Mesendoderm (in vitro differentiated cells): ENCODE measurements around the gene KLHL30.

ENCODE experiments used
- DNase-seq: peaks from one replicate; pipeline ENCODE4 v3.0.0; 2013
- H2AK5ac ChIP-seq: 2 replicates; pipeline ENCODE4 v1.6.1; 2013; ENCODE audit warnings: low read length, inconsistent platforms
- H2BK120ac ChIP-seq: 2 replicates; pipeline ENCODE4 v1.6.1; 2013; ENCODE audit warnings: low read depth, mild to moderate bottlenecking, low read length, moderate library complexity, mixed read lengths
- H2BK15ac ChIP-seq: replicated peaks from 2 replicates; pipeline ENCODE4 v1.6.1; 2013; ENCODE audit warnings: low read depth, mild to moderate bottlenecking, moderate library complexity
- H2BK5ac ChIP-seq: 2 replicates; pipeline ENCODE4 v1.6.1; 2013; ENCODE audit warnings: low read length, inconsistent platforms
- H3K18ac ChIP-seq: 2 replicates; pipeline ENCODE4 v1.6.1; 2013; ENCODE audit warnings: mild to moderate bottlenecking, low read length, mixed read lengths
- H3K23ac ChIP-seq: one replicate; pipeline ENCODE4 v1.6.1; 2013; ENCODE audit warnings: low read length
- H3K27ac ChIP-seq: 2 replicates; pipeline ENCODE4 v1.5.1; 2013; ENCODE audit warnings: low read depth, mild to moderate bottlenecking, inconsistent platforms, low read length, moderate library complexity
- H3K27me3 ChIP-seq: 2 replicates; pipeline ENCODE4 v1.6.1; 2013; ENCODE audit warnings: low read length, control low read depth, mild to moderate bottlenecking, inconsistent platforms; ENCODE audit not compliant: insufficient read depth, poor library complexity
- H3K36me3 ChIP-seq: 2 replicates; pipeline ENCODE4 v1.6.1; 2013; ENCODE audit warnings: low read length, inconsistent platforms; ENCODE audit not compliant: control insufficient read depth, insufficient read depth
- H3K4ac ChIP-seq: one replicate; pipeline ENCODE4 v1.6.1; 2013; ENCODE audit warnings: low read depth, mild to moderate bottlenecking, low read length, moderate library complexity
- H3K4me1 ChIP-seq: 2 replicates; pipeline ENCODE4 v1.6.1; 2013; ENCODE audit warnings: low read depth, low read length, inconsistent platforms; ENCODE audit not compliant: control insufficient read depth
- H3K4me2 ChIP-seq: 2 replicates; pipeline ENCODE4 v1.6.1; 2013; ENCODE audit warnings: low read length
- H3K4me3 ChIP-seq: 2 replicates; pipeline ENCODE4 v1.5.1; 2013; ENCODE audit warnings: mild to moderate bottlenecking, low read length
- H3K56ac ChIP-seq: one replicate; pipeline ENCODE4 v1.6.1; 2013; ENCODE audit warnings: low read length
- H3K79me1 ChIP-seq: 2 replicates; pipeline ENCODE4 v1.6.1; 2013; ENCODE audit warnings: low read length, inconsistent platforms
- H3K79me2 ChIP-seq: 2 replicates; pipeline ENCODE4 v1.6.1; 2013; ENCODE audit warnings: mild to moderate bottlenecking, low read length; ENCODE audit not compliant: control insufficient read depth, insufficient read depth
- H3K9ac ChIP-seq: 2 replicates; pipeline ENCODE4 v1.6.1; 2013; ENCODE audit warnings: low read length, inconsistent platforms
- H4K5ac ChIP-seq: one replicate; pipeline ENCODE4 v1.6.1; 2013; ENCODE audit warnings: low read length
- H4K8ac ChIP-seq: one replicate; pipeline ENCODE4 v1.6.1; 2013; ENCODE audit warnings: low read depth, mild to moderate bottlenecking, control low read depth, low read length, moderate library complexity
- WGBS: extraction: QIAGEN DNeasy Blood & Tissue Kit; methylation state at CpG from one replicate; pipeline ENCODE4 v1.1.7; 2013; ENCODE audit warnings: low lambda C conversion rate, missing lambda C conversion rate; ENCODE audit not compliant: insufficient coverage; ENCODE audit errors: extremely low coverage; 5-methylcytosine and 5-hydroxymethylcytosine counted together

KLHL30 gene

GRCh38 chr2:238149841-238150572, 11.5 kb downstream of the KLHL30 start:
- Histone ChIP-seq H3K23ac (no peak overlapping the region), H3K36me3 (no peaks in the 10 kb centered on the region), H3K79me1 (no peaks in the 10 kb centered on the region), H3K27ac (no peak overlapping the region), H3K56ac (no peak overlapping the region), H2AK5ac (no peak overlapping the region), H3K27me3 (no peaks in the 10 kb centered on the region), H3K4ac (no peak overlapping the region), H3K18ac (no peak overlapping the region), H4K5ac (no peak overlapping the region), H3K4me3 (no peak overlapping the region), H2BK120ac (no peak overlapping the region), H3K79me2 (no peaks in the 10 kb centered on the region), H4K8ac (no peak overlapping the region), H3K9ac (no peak overlapping the region), H3K4me1 (no peaks in the 10 kb centered on the region), H3K4me2 (no peak overlapping the region), H2BK5ac (no peak overlapping the region), H2BK15ac (no peak overlapping the region)
- no CpG with 5 or more reads among the region's 14 CpGs for WGBS
- DNase-seq = no peak

GRCh38 chr2:238150686-238151085, 12.2 kb downstream of the KLHL30 start:
- no peaks in the 10 kb centered on the region for H3K4me1 ChIP-seq
- H2BK15ac ChIP-seq = no peak overlapping the region
- no peak overlapping the region for H4K5ac ChIP-seq
- DNase-seq = no peak
- no peak overlapping the region for H3K4me2 ChIP-seq
- no peak overlapping the region for H2BK120ac ChIP-seq
- no peak overlapping the region for H2BK5ac ChIP-seq
- no peaks in the 10 kb centered on the region for H3K36me3 ChIP-seq
- peak overlapping the region; percentile 20 for H3K4ac ChIP-seq
- no peak overlapping the region for H3K4me3 ChIP-seq
- no peaks in the 10 kb centered on the region for H3K79me1 ChIP-seq
- WGBS = no CpG with 5 or more reads among the region's 25 CpGs
- H2AK5ac ChIP-seq = no peak overlapping the region
- H3K9ac ChIP-seq = no peak overlapping the region
- H3K18ac ChIP-seq = no peak overlapping the region
- H3K79me2 ChIP-seq = no peaks in the 10 kb centered on the region
- no peak overlapping the region for H4K8ac ChIP-seq
- H3K23ac ChIP-seq = no peak overlapping the region
- H3K27ac ChIP-seq = no peak overlapping the region
- H3K56ac ChIP-seq = no peak overlapping the region
- H3K27me3 ChIP-seq = no peaks in the 10 kb centered on the region

- no peak overlapping the region for H3K56ac ChIP-seq
- DNase-seq = no peak
- H3K27ac ChIP-seq = no peak overlapping the region
- H2BK5ac ChIP-seq = no peak overlapping the region
- H3K79me1 ChIP-seq = no peaks in the 10 kb centered on the region
- WGBS = no CpG with 5 or more reads among the region's 13 CpGs
- no peak overlapping the region for H3K18ac ChIP-seq
- H3K9ac ChIP-seq = no peak overlapping the region
- H2BK120ac ChIP-seq = no peak overlapping the region
- H3K4me2 ChIP-seq = no peak overlapping the region
- no peak overlapping the region for H3K23ac ChIP-seq
- no peak overlapping the region for H3K4me3 ChIP-seq
- H4K8ac ChIP-seq = no peak overlapping the region
- no peak overlapping the region for H4K5ac ChIP-seq
- H3K27me3 ChIP-seq = no peaks in the 10 kb centered on the region
- H3K4me1 ChIP-seq = no peaks in the 10 kb centered on the region
- H2AK5ac ChIP-seq = no peak overlapping the region
- no peaks in the 10 kb centered on the region for H3K79me2 ChIP-seq
- no peak overlapping the region for H2BK15ac ChIP-seq
- no peaks in the 10 kb centered on the region for H3K36me3 ChIP-seq
- no peak overlapping the region for H3K4ac ChIP-seq
Measured at GRCh38 chr2:238151205-238151604, 12.7 kb downstream of the KLHL30 start.

GRCh38 chr2:238151628-238152235, 13.3 kb downstream of the KLHL30 start:
- H3K79me2 ChIP-seq = no peaks in the 10 kb centered on the region
- H3K9ac ChIP-seq = no peak overlapping the region
- no peak overlapping the region for H2AK5ac ChIP-seq
- H3K27ac ChIP-seq = no peak overlapping the region
- H3K36me3 ChIP-seq = no peaks in the 10 kb centered on the region
- H3K4me3 ChIP-seq = no peak overlapping the region
- H2BK15ac ChIP-seq = no peak overlapping the region
- no peaks in the 10 kb centered on the region for H3K79me1 ChIP-seq
- H3K23ac ChIP-seq = no peak overlapping the region
- H4K8ac ChIP-seq = no peak overlapping the region
- H3K4me1 ChIP-seq = no peaks in the 10 kb centered on the region
- H3K18ac ChIP-seq = no peak overlapping the region
- no peak overlapping the region for H4K5ac ChIP-seq
- no CpG with 5 or more reads among the region's 16 CpGs for WGBS
- H2BK120ac ChIP-seq = no peak overlapping the region
- no peak overlapping the region for H3K4ac ChIP-seq
- no peaks in the 10 kb centered on the region for H3K27me3 ChIP-seq
- peak overlapping the region; percentile 56 for H3K56ac ChIP-seq
- DNase-seq = peak; percentile 37
- no peak overlapping the region for H2BK5ac ChIP-seq
- no peak overlapping the region for H3K4me2 ChIP-seq

- no peak overlapping the region for H3K27ac ChIP-seq
- H3K4ac ChIP-seq = no peak overlapping the region
- H2BK5ac ChIP-seq = no peak overlapping the region
- H3K36me3 ChIP-seq = no peaks in the 10 kb centered on the region
- no CpG with 5 or more reads among the region's 22 CpGs for WGBS
- no peak overlapping the region for H3K18ac ChIP-seq
- H3K56ac ChIP-seq = no peak overlapping the region
- H3K23ac ChIP-seq = no peak overlapping the region
- H3K9ac ChIP-seq = no peak overlapping the region
- H2BK15ac ChIP-seq = no peak overlapping the region
- no peak for DNase-seq
- no peaks in the 10 kb centered on the region for H3K79me1 ChIP-seq
- H3K27me3 ChIP-seq = no peaks in the 10 kb centered on the region
- no peak overlapping the region for H4K8ac ChIP-seq
- no peaks in the 10 kb centered on the region for H3K79me2 ChIP-seq
- H2AK5ac ChIP-seq = no peak overlapping the region
- no peak overlapping the region for H3K4me3 ChIP-seq
- H3K4me1 ChIP-seq = no peaks in the 10 kb centered on the region
- no peak overlapping the region for H4K5ac ChIP-seq
- H2BK120ac ChIP-seq = no peak overlapping the region
- H3K4me2 ChIP-seq = no peak overlapping the region
Measured at GRCh38 chr2:238152771-238153688, 14.6 kb downstream of the KLHL30 start.
